Upper lobe of right lung (tissue), 1 donor: ENCODE measurements around the gene CCDC187. TPM values are rescaled to one million over a fixed set of nuclear protein-coding genes. Genes with fewer than 3 reads are reported as not detected.

Experiments used
- ATAC-seq: fragments of 200-7000 bp; cut with Tn5 transposase; one replicate; pipeline ENCODE4 v1.9.1; 2020; ENCODE audit warnings: mild to moderate bottlenecking, moderate library complexity
- DNase-seq: peaks from one replicate; pipeline ENCODE4 v3.0.0-alpha.2; 2020
- H3K27ac ChIP-seq: fragments of 200-600 bp; one replicate; pipeline ENCODE4 v1.8.0; 2022
- H3K27me3 ChIP-seq: fragments of 200-600 bp; one replicate; pipeline ENCODE4 v1.8.0; 2022; ENCODE audit warnings: mild to moderate bottlenecking
- H3K36me3 ChIP-seq: fragments of 200-600 bp; one replicate; pipeline ENCODE4 v1.8.0; 2022
- H3K4me1 ChIP-seq: fragments of 200-600 bp; one replicate; pipeline ENCODE4 v1.8.0; 2022
- H3K4me3 ChIP-seq: fragments of 200-600 bp; one replicate; pipeline ENCODE4 v1.8.0; 2022; ENCODE audit warnings: mild to moderate bottlenecking
- H3K9me3 ChIP-seq: fragments of 200-600 bp; one replicate; pipeline ENCODE4 v1.8.0; 2022
- intact Hi-C: fragments of 100-400 bp; cut with DNase I; formaldehyde crosslinking; loops from one replicate; pipeline ENCODE4 v1.11.0; 2022
- total RNA-seq: library from RNA; stranded (reverse); fragmentation: NEBNext Ultra II Directional; extraction: Animal tissue kit (Norgen Biotek cat#: 25700); gene quantifications from one replicate; pipeline ENCODE4 v1.2.1, GENCODE V29; 2021
- TF ChIP-seq, protein P1 (sequence below): fragments of 200-600 bp; IDR thresholded peaks from one replicate; pipeline ENCODE4 v1.8.0; 2022; ENCODE audit warnings: antibody characterized with exemption
- donor health status: DM: no; HTN: yes; CAD: no; lungs with severe emphysema.

Gene CCDC187
- total RNA-seq, 1 donor from 2014 or later: 0.09 TPM

- DNase-seq: no peak
- no peak overlapping the region for H3K27ac ChIP-seq
- TF ChIP-seq, protein P1, sequence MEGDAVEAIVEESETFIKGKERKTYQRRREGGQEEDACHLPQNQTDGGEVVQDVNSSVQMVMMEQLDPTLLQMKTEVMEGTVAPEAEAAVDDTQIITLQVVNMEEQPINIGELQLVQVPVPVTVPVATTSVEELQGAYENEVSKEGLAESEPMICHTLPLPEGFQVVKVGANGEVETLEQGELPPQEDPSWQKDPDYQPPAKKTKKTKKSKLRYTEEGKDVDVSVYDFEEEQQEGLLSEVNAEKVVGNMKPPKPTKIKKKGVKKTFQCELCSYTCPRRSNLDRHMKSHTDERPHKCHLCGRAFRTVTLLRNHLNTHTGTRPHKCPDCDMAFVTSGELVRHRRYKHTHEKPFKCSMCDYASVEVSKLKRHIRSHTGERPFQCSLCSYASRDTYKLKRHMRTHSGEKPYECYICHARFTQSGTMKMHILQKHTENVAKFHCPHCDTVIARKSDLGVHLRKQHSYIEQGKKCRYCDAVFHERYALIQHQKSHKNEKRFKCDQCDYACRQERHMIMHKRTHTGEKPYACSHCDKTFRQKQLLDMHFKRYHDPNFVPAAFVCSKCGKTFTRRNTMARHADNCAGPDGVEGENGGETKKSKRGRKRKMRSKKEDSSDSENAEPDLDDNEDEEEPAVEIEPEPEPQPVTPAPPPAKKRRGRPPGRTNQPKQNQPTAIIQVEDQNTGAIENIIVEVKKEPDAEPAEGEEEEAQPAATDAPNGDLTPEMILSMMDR: no peak
- no peaks in the 10 kb centered on the region for H3K36me3 ChIP-seq
- H3K9me3 ChIP-seq: no peaks in the 10 kb centered on the region
- H3K4me3 ChIP-seq: no peak overlapping the region
- H3K4me1 ChIP-seq: peaks cover 7% of the 10 kb centered on the region
- H3K27me3 ChIP-seq: no peaks in the 10 kb centered on the region
- no peak for ATAC-seq
- intact Hi-C loops: no loop called here
Measured at GRCh38 chr9:136264031-136264430, 39.9 kb downstream of the CCDC187 start.

- no peaks in the 10 kb centered on the region for H3K36me3 ChIP-seq
- intact Hi-C loops: no loop called here
- no peak for DNase-seq
- no peak for ATAC-seq
- no peak overlapping the region for H3K4me3 ChIP-seq
- TF ChIP-seq, protein P1: no peak
- no peaks in the 10 kb centered on the region for H3K27me3 ChIP-seq
- no peak overlapping the region for H3K27ac ChIP-seq
- peaks cover 3% of the 10 kb centered on the region for H3K4me1 ChIP-seq
- H3K9me3 ChIP-seq: no peaks in the 10 kb centered on the region
Measured at GRCh38 chr9:136262671-136263178, 41.2 kb downstream of the CCDC187 start.

- no peak for DNase-seq
- Histone ChIP-seq H3K27ac (no peak overlapping the region), H3K27me3 (peaks cover under 1% of the 10 kb centered on the region), H3K36me3 (no peaks in the 10 kb centered on the region), H3K4me3 (no peak overlapping the region), H3K4me1 (no peaks in the 10 kb centered on the region), H3K9me3 (no peaks in the 10 kb centered on the region)
- TF ChIP-seq, protein P1: no peak
- ATAC-seq: no peak
- intact Hi-C loops: no loop called here
Measured at GRCh38 chr9:136261686-136262430, 42.0 kb downstream of the CCDC187 start.

DNA sequence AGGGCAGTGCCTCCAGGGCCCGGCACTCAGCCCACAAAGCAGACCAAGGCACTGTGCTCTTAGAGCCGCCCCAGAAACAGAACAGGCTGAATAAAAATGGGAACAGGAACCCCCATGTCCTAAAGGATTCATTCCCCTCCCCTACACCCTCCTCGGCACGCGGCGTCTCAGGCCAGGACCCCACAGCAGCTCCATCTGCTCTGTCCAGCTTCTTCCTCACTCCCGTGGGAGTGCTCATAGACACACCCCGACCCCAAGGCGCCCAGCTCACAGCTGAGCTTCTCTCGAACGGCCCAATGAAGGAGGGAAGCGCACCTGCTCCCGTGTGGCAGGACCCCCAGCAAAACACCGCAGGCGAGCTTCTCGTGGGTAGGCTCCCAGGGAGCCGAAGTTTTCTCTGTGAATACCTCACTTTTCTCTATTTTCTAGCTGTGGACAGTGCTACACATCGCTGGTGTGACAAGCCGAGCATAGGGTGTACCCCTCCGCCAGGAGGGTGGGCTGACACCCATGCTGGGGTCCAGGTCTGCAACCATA lies 42.9 kb downstream of the CCDC187 start:
- TF ChIP-seq, protein P1: no peak
- no peak overlapping the region for H3K27ac ChIP-seq
- H3K36me3 ChIP-seq: no peaks in the 10 kb centered on the region
- intact Hi-C loops: no loop called here
- H3K27me3 ChIP-seq: peaks cover 5% of the 10 kb centered on the region
- no peak for ATAC-seq
- H3K4me3 ChIP-seq: no peak overlapping the region
- no peaks in the 10 kb centered on the region for H3K4me1 ChIP-seq
- DNase-seq: no peak
- no peaks in the 10 kb centered on the region for H3K9me3 ChIP-seq

- DNase-seq (no peak), ATAC-seq (no peak)
- TF ChIP-seq, protein P1: no peak
- intact Hi-C loops: no loop called here
- Histone ChIP-seq H3K27me3 (peaks cover 5% of the 10 kb centered on the region), H3K4me3 (no peak overlapping the region), H3K4me1 (no peaks in the 10 kb centered on the region), H3K9me3 (no peaks in the 10 kb centered on the region), H3K27ac (no peak overlapping the region), H3K36me3 (no peaks in the 10 kb centered on the region)
Measured at GRCh38 chr9:136260521-136260920, 43.4 kb downstream of the CCDC187 start.
